GM12878 (cell line): ENCODE results near the gene EAF1. TPM values are rescaled to one million over a fixed set of nuclear protein-coding genes. Genes with fewer than 3 reads are reported as not detected.

Source experiments
- ATAC-seq: fragments of 200-7000 bp; cut with Tn5 transposase; 3 replicates; pipeline ENCODE4 v1.9.1; 2020; ENCODE audit warnings: mild to moderate bottlenecking, moderate library complexity
- BruUV-seq: library from RNA; stranded (reverse); fragments of 400-500 nt; replicated peaks from 2 replicates; lab custom pipeline; 2021; lab: Mats Ljungman, UMichigan
- CTCF ChIA-PET: fragments of 300-600 bp; sonication (Branson Sonifier 250); formaldehyde crosslinking; extraction: SDS; loops from one replicate; lab custom pipeline; 2021; ENCODE audit warnings: inconsistent platforms; lab: Yijun Ruan, JAX
- POLR2A ChIA-PET: fragments of 350-600 bp; formaldehyde crosslinking; extraction: SDS; loops from one replicate; lab custom pipeline; 2021; ENCODE audit warnings: inconsistent platforms; lab: Charles Lee
- RAD21 ChIA-PET: fragments of 300-600 bp; sonication (Branson Sonifier 250); formaldehyde crosslinking; loops from one replicate; lab custom pipeline; 2023; ENCODE audit warnings: antibody characterized with exemption; ENCODE audit not compliant: unreplicated experiment; lab: Charles Lee
- SMC1A ChIA-PET: fragments of 300-600 bp; sonication (Branson Sonifier 250); formaldehyde crosslinking; loops from one replicate; lab custom pipeline; 2023; ENCODE audit not compliant: unreplicated experiment, uncharacterized antibody; lab: Charles Lee
- DNase-seq: peaks from one replicate; pipeline ENCODE4 v3.0.0-alpha.2; 2011; ENCODE audit warnings: low read depth, low spot score
- FAIRE-seq: peaks from 3 replicates; lab custom pipeline; 2011; peaks lifted over from hg19 to GRCh38; lab: Jason Lieb, UNC
- H2AFZ ChIP-seq: 2 replicates; pipeline ENCODE4 v1.6.0; 2011; ENCODE audit warnings: low read depth, low read length, control low read depth; ENCODE audit not compliant: control insufficient read depth
- H3K27ac ChIP-seq: 2 replicates; pipeline ENCODE4 v1.5.1; 2011; ENCODE audit warnings: control low read depth; ENCODE audit not compliant: control insufficient read depth, insufficient read depth
- H3K27me3 ChIP-seq, 2 experiments: replicated peaks in 1 of 2; 2 replicates each; pipeline versions ENCODE4 v1.6.0 to v1.6.1; 2011; ENCODE audit warnings: low read length in 1 of 2; ENCODE audit not compliant: control insufficient read depth in 2 of 2, insufficient read depth in 2 of 2
- H3K36me3 ChIP-seq, 2 experiments: 2 replicates each; pipeline ENCODE4 v1.5.1; 2011; ENCODE audit warnings: low read length in 1 of 2; ENCODE audit not compliant: control insufficient read depth in 2 of 2, insufficient read depth in 2 of 2
- H3K4me1 ChIP-seq: 2 replicates; pipeline ENCODE4 v1.6.1; 2011; ENCODE audit warnings: mild to moderate bottlenecking, low read length, moderate library complexity, mixed read lengths; ENCODE audit not compliant: control insufficient read depth, insufficient read depth
- H3K4me2 ChIP-seq: 2 replicates; pipeline ENCODE4 v1.6.0; 2011; ENCODE audit warnings: control low read depth; ENCODE audit not compliant: control insufficient read depth, insufficient read depth
- H3K4me3 ChIP-seq: fragments of 200-600 bp; sonication (generic); 2 replicates; pipeline ENCODE4 v1.5.1; 2016
- H3K79me2 ChIP-seq: 2 replicates; pipeline ENCODE4 v1.6.0; 2011; ENCODE audit warnings: low read length; ENCODE audit not compliant: control insufficient read depth, insufficient read depth
- H3K9ac ChIP-seq: 2 replicates; pipeline ENCODE4 v1.8.0; 2011; ENCODE audit warnings: low read length, control low read depth, mixed read lengths; ENCODE audit not compliant: control insufficient read depth, insufficient read depth
- H3K9me3 ChIP-seq: replicated peaks from 3 replicates; pipeline ENCODE4 v1.5.1; 2011; ENCODE audit warnings: mild to moderate bottlenecking, low read length; ENCODE audit not compliant: control insufficient read depth, insufficient read depth
- H4K20me1 ChIP-seq: 2 replicates; pipeline ENCODE4 v1.6.0; 2011; ENCODE audit not compliant: control insufficient read depth, insufficient read depth
- CBX3 ChIP-seq: fragments of 200-600 bp; sonication (generic); IDR thresholded peaks from 2 replicates; pipeline ENCODE4 v1.6.1; 2016; ENCODE audit warnings: low read depth, borderline replicate concordance
- CHD4 ChIP-seq: fragments of 200-600 bp; sonication (generic); IDR thresholded peaks from 2 replicates; pipeline ENCODE4 v1.6.1; 2016; ENCODE audit warnings: mild to moderate bottlenecking
- CREB1 ChIP-seq: IDR thresholded peaks from 2 replicates; pipeline ENCODE4 v1.6.1; 2012; ENCODE audit warnings: low read depth, mild to moderate bottlenecking, inconsistent platforms
- IKZF1 ChIP-seq: fragments of 450-650 bp; conservative IDR thresholded peaks from 2 replicates; pipeline ENCODE4 v1.6.1; 2017; ENCODE audit warnings: antibody characterized with exemption, mild to moderate bottlenecking
- MEF2A ChIP-seq: IDR thresholded peaks from 2 replicates; pipeline ENCODE4 v1.6.1; 2011; ENCODE audit warnings: low read depth, mild to moderate bottlenecking, low read length, moderate library complexity; ENCODE audit not compliant: insufficient read depth
- PRDM15 ChIP-seq: fragments of 450-650 bp; formaldehyde crosslinking; IDR thresholded peaks from 2 replicates; pipeline ENCODE4 v1.4.0; 2020; ENCODE audit warnings: mild to moderate bottlenecking, moderate library complexity
- SMAD1 ChIP-seq: fragments of 450-650 bp; IDR thresholded peaks from 2 replicates; pipeline ENCODE4 v1.6.1; 2018; ENCODE audit warnings: mild to moderate bottlenecking, low read depth; ENCODE audit not compliant: partially characterized antibody
- WGBS: methylation state at CpG from one replicate; pipeline ENCODE4 v1.1.6; 2016; ENCODE audit warnings: low lambda C conversion rate; ENCODE audit not compliant: insufficient replicate concordance, insufficient coverage; ENCODE audit errors: missing lambda C conversion rate; 5-methylcytosine and 5-hydroxymethylcytosine counted together
- in situ Hi-C: fragments of 300-500 bp; cut with MboI; formaldehyde crosslinking; loops from 9 replicates; pipeline ENCODE4 v1.14.3; 2018; ENCODE audit warnings: mixed read lengths
- intact Hi-C: fragments of 100-400 bp; cut with micrococcal nuclease; formaldehyde crosslinking; loops from one replicate; pipeline ENCODE4 v1.14.2; 2022; ENCODE audit not compliant: unreplicated experiment
- polyA plus RNA-seq, 11 experiments: library from polyadenylated mRNA; depleted of rRNA in 4 of 11; unstranded in 6 of 11; stranded (reverse) in 5 of 11; fragments of >200 nt; fragmentation: Nextera tagmentation in 4 of 11; fragmentation: Illumina TruSeq in 1 of 11; extraction: Ambion mirVana in 4 of 11; extraction: Trizol in 1 of 11; gene quantifications; 1 replicate in 1 of 11; 2 replicates in 10 of 11; pipeline versions ENCODE4 v1.2.1 to v1.2.3, GENCODE V29; 2011 to 2016; ENCODE audit warnings: inconsistent platforms in 2 of 11, missing spikeins in 2 of 11, low read depth in 1 of 11
- total RNA-seq, 4 experiments: library from RNA; depleted of rRNA in 3 of 4; stranded (reverse); fragments of >200 nt in 3 of 4; fragmentation: Illumina TruSeq in 1 of 4; extraction: Trizol in 1 of 4; gene quantifications; 2 replicates each; pipeline versions ENCODE4 v1.2.1 to v1.2.3, GENCODE V29; 2013 to 2021
- TF ChIP-seq, protein P1 (sequence below): fragments of 450-650 bp; IDR thresholded peaks from 2 replicates; pipeline ENCODE4 v1.6.1; 2018; ENCODE audit warnings: mild to moderate bottlenecking, low read depth, moderate library complexity; ENCODE audit not compliant: partially characterized antibody
- TF ChIP-seq, protein P2 (sequence below): fragments of 150-350 bp; IDR thresholded peaks from 2 replicates; pipeline ENCODE4 v1.6.1; 2016; ENCODE audit warnings: low read depth, low read length
- TF ChIP-seq, protein P3 (sequence below): IDR thresholded peaks from 2 replicates; pipeline ENCODE4 v1.6.1; 2011; ENCODE audit warnings: borderline replicate concordance, low read depth, mild to moderate bottlenecking, moderate library complexity, low read length; ENCODE audit not compliant: insufficient read depth, poor library complexity, severe bottlenecking

The EAF1 gene
- total and polyA plus RNA-seq, 10 of the 15 experiments (the other 5 are each of a cell fraction or from before 2014, with no cell fraction given): 6.8 to 21.6 (median 15.6) TPM

GRCh38 chr3:15478640-15478979 lies 51.2 kb downstream of the EAF1 start:
- Histone ChIP-seq H2AFZ (no peak overlapping the region), H3K4me2 (no peak overlapping the region), H3K9me3 (no peaks in the 10 kb centered on the region), H3K36me3 (no peaks in the 10 kb centered on the region), H3K79me2 (no peaks in the 10 kb centered on the region), H3K4me1 (no peaks in the 10 kb centered on the region), H3K9ac (no peak overlapping the region), H4K20me1 (no peaks in the 10 kb centered on the region), H3K27ac (no peak overlapping the region), H3K4me3 (no peak overlapping the region), H3K27me3 (no peaks in the 10 kb centered on the region)
- no peak for TF ChIP-seq CREB1
- TF ChIP-seq PRDM15: no peak
- no peak for TF ChIP-seq SMAD1
- TF ChIP-seq CHD4: no peak
- TF ChIP-seq, protein P1, sequence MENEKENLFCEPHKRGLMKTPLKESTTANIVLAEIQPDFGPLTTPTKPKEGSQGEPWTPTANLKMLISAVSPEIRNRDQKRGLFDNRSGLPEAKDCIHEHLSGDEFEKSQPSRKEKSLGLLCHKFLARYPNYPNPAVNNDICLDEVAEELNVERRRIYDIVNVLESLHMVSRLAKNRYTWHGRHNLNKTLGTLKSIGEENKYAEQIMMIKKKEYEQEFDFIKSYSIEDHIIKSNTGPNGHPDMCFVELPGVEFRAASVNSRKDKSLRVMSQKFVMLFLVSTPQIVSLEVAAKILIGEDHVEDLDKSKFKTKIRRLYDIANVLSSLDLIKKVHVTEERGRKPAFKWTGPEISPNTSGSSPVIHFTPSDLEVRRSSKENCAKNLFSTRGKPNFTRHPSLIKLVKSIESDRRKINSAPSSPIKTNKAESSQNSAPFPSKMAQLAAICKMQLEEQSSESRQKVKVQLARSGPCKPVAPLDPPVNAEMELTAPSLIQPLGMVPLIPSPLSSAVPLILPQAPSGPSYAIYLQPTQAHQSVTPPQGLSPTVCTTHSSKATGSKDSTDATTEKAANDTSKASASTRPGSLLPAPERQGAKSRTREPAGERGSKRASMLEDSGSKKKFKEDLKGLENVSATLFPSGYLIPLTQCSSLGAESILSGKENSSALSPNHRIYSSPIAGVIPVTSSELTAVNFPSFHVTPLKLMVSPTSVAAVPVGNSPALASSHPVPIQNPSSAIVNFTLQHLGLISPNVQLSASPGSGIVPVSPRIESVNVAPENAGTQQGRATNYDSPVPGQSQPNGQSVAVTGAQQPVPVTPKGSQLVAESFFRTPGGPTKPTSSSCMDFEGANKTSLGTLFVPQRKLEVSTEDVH: no peak
- no peak for TF ChIP-seq CBX3
- no peak for TF ChIP-seq MEF2A
- TF ChIP-seq, protein P2, sequence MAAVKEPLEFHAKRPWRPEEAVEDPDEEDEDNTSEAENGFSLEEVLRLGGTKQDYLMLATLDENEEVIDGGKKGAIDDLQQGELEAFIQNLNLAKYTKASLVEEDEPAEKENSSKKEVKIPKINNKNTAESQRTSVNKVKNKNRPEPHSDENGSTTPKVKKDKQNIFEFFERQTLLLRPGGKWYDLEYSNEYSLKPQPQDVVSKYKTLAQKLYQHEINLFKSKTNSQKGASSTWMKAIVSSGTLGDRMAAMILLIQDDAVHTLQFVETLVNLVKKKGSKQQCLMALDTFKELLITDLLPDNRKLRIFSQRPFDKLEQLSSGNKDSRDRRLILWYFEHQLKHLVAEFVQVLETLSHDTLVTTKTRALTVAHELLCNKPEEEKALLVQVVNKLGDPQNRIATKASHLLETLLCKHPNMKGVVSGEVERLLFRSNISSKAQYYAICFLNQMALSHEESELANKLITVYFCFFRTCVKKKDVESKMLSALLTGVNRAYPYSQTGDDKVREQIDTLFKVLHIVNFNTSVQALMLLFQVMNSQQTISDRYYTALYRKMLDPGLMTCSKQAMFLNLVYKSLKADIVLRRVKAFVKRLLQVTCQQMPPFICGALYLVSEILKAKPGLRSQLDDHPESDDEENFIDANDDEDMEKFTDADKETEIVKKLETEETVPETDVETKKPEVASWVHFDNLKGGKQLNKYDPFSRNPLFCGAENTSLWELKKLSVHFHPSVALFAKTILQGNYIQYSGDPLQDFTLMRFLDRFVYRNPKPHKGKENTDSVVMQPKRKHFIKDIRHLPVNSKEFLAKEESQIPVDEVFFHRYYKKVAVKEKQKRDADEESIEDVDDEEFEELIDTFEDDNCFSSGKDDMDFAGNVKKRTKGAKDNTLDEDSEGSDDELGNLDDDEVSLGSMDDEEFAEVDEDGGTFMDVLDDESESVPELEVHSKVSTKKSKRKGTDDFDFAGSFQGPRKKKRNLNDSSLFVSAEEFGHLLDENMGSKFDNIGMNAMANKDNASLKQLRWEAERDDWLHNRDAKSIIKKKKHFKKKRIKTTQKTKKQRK: no peak
- TF ChIP-seq IKZF1: no peak
- TF ChIP-seq, protein P3, sequence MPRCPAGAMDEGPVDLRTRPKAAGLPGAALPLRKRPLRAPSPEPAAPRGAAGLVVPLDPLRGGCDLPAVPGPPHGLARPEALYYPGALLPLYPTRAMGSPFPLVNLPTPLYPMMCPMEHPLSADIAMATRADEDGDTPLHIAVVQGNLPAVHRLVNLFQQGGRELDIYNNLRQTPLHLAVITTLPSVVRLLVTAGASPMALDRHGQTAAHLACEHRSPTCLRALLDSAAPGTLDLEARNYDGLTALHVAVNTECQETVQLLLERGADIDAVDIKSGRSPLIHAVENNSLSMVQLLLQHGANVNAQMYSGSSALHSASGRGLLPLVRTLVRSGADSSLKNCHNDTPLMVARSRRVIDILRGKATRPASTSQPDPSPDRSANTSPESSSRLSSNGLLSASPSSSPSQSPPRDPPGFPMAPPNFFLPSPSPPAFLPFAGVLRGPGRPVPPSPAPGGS: no peak
- 75% methylated on average over 5 of the region's 5 CpGs for WGBS
- no peak for DNase-seq
- ChIA-PET SMC1A (no interaction called here), CTCF (interaction anchor here (3.0 kb wide), 1 partner anchor 10 kb away, joined by 10 read pairs; no protein-coding TSS in a partner anchor), POLR2A (no interaction called here), RAD21 (interaction anchor here (0.9 kb wide), 1 partner anchor 11 kb away, joined by 3 read pairs; no protein-coding TSS in a partner anchor)
- BruUV-seq: no TSS peak
- no peak for ATAC-seq
- in situ Hi-C loops: no loop called here
- intact Hi-C loops: no loop called here
- no peak for FAIRE-seq
